Fibroblast of lung (primary cell): Measurements from ENCODE around the gene DNAH5.

ENCODE experiments used
- CTCF ChIP-seq, 2 donors: IDR thresholded peaks in 1 of 2; conservative IDR thresholded peaks in 1 of 2; 1 replicate in 1 of 2; 2 replicates in 1 of 2; pipeline ENCODE4 v1.5.1; 2011 to 2012; ENCODE audit warnings: low read length in 2 of 2, control low read depth in 1 of 2, inconsistent platforms in 1 of 2, low read depth in 1 of 2, mild to moderate bottlenecking in 1 of 2
- EZH2 ChIP-seq: IDR thresholded peaks from 2 replicates; pipeline ENCODE4 v1.5.1; 2012; ENCODE audit warnings: low read length, control low read depth, mild to moderate bottlenecking; ENCODE audit errors: missing control alignments

- TF ChIP-seq CTCF (conservative IDR thresholded peaks at IDR 0.05 in 1 of 2, IDR thresholded peaks at IDR 0.05 in 1 of 2; ENCODE audit: low read depth in 1 of 2, low read length in 2 of 2) = no peak
- TF ChIP-seq EZH2 = no peak
Measured at GRCh38 chr5:13749766-13750165, 194.7 kb downstream of the DNAH5 start.
